HepG2 (cell line): ENCODE measurements around the gene STK32B. TPM values are rescaled to one million over a fixed set of nuclear protein-coding genes. Genes with fewer than 3 reads are reported as not detected.

ENCODE experiments used
- AFF4 ChIP-seq: sonication (generic); formaldehyde crosslinking; IDR thresholded peaks from 2 replicates; pipeline ENCODE4 v1.4.0; 2020; ENCODE audit warnings: missing genetic modification reagents
- AKAP8 ChIP-seq: sonication (generic); formaldehyde crosslinking; IDR thresholded peaks from 2 replicates; pipeline ENCODE4 v1.5.1; 2020; ENCODE audit warnings: mild to moderate bottlenecking, missing genetic modification reagents
- EP300 ChIP-seq, 3 experiments: sonication (generic) in 1 of 3; formaldehyde crosslinking in 1 of 3; IDR thresholded peaks; 2 replicates each; pipeline versions ENCODE4 v1.5.1 to v1.6.1; 2011 to 2020; ENCODE audit warnings: low read depth in 2 of 3, low read length in 2 of 3, borderline replicate concordance in 1 of 3, improper control_type of control experiment in 1 of 3, mild to moderate bottlenecking in 1 of 3, missing genetic modification reagents in 1 of 3, moderate library complexity in 1 of 3
- ERF ChIP-seq: IDR thresholded peaks from 2 replicates; pipeline ENCODE4 v1.6.1; 2018; ENCODE audit warnings: missing biosample characterization, missing genetic modification reagents
- GATAD2A ChIP-seq: IDR thresholded peaks from 2 replicates; pipeline ENCODE4 v1.6.1; 2016
- PCBP2 ChIP-seq: fragments of 200-400 bp; formaldehyde crosslinking; optimal IDR thresholded peaks from 2 replicates; pipeline ENCODE3; 2018; ENCODE audit warnings: low read length, low read depth; ENCODE audit not compliant: poor library complexity, severe bottlenecking
- ZNF512 ChIP-seq: sonication (generic); formaldehyde crosslinking; IDR thresholded peaks from 2 replicates; pipeline ENCODE4 v1.4.0; 2020; ENCODE audit warnings: mild to moderate bottlenecking, missing genetic modification reagents
- ZNF552 ChIP-seq: sonication (generic); formaldehyde crosslinking; IDR thresholded peaks from 2 replicates; pipeline ENCODE4 v1.9.0; 2022; ENCODE audit warnings: missing genetic modification reagents, mild to moderate bottlenecking, borderline replicate concordance
- ZNF770 ChIP-seq: sonication (generic); formaldehyde crosslinking; IDR thresholded peaks from 2 replicates; pipeline ENCODE4 v1.5.0; 2020; ENCODE audit warnings: mild to moderate bottlenecking, missing genetic modification reagents
- polyA plus RNA-seq, 8 experiments: library from polyadenylated mRNA; depleted of rRNA in 3 of 8; stranded (reverse) in 7 of 8; unstranded in 1 of 8; fragments of >200 nt; fragmentation: Illumina TruSeq in 4 of 8; extraction: Trizol in 4 of 8; gene quantifications; 2 replicates each; pipeline versions ENCODE4 v1.2.1 to v1.2.3, GENCODE V29; 2011 to 2016; ENCODE audit warnings: low read depth in 4 of 8, missing spikeins in 1 of 8, mixed read lengths in 1 of 8; ENCODE audit not compliant: insufficient read depth in 1 of 8
- total RNA-seq, 5 experiments: library from RNA; depleted of rRNA; stranded (reverse); fragments of >200 nt; fragmentation: Illumina TruSeq; extraction: Trizol; gene quantifications; 2 replicates each; pipeline ENCODE4 v1.2.3, GENCODE V29; 2016; ENCODE audit warnings: low read depth in 1 of 5

Gene STK32B
- total and polyA plus RNA-seq, 2 of the 13 experiments (the other 11 are each of a cell fraction or from before 2014, with no cell fraction given): not detected

- TF ChIP-seq AFF4 (CRISPR knock-in tag) (no peak), GATAD2A (no peak), ZNF512 (CRISPR knock-in tag) (no peak), ZNF552 (CRISPR knock-in tag) (no peak), AKAP8 (no peak), ZNF770 (no peak), EP300 (IDR thresholded peaks at IDR 0.05; ENCODE audit: low read depth in 2 of 2, low read length in 2 of 2) (no peak), EP300 (CRISPR knock-in tag; IDR thresholded peaks at IDR 0.05; ENCODE audit: borderline replicate concordance) (no peak), ERF (no peak), PCBP2 (no peak)
Measured at GRCh38 chr4:5082376-5082775, 31.1 kb downstream of the STK32B start (continued).
